Measurements from ENCODE around the gene PCBP3.

DNA sequence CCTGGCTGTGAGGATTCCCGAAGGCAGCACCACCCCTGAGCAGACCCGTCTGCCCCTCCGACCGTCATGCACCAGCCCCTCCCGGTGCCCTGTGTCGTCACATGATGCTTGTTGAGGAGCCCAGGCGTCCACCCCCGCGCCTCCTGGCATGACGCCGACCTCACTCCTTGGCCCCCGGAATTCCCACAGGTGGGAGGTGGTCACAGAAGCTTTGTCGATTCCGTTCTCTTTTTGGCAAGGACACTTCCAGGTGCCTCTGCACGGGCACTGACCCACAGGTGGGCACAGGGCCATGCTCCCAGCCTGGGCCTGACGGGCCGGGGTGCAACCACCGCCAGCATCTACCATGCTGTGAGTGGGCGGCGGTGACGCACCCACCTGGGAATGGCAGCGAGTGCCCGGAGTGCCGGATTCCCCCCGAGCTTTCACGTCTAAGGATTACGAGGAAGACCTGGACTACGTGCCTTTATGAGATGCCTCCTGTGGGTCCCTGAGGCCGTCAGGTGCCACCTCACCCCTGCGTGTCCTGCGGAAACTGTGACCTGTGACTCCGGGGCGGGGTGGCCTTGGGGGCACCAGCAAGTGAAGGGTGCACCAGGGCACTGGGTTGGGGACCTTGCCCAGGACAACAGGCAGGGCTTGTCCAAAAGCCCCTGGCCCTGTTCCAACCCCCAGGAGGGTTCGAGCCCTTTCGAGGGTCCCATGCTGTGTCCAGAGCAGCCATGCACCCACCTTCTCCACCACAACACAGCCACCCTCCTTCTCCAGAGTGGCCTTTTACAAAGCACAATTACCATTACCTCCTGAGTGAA, 306.6 kb downstream of the PCBP3 start:
- TF ChIP-seq ZNF274 (IDR thresholded peaks at IDR 0.05; ENCODE audit: low read depth, low read length) (no peak), YY1 (IDR thresholded peaks at IDR 0.05; ENCODE audit: insufficient read depth, insufficient read length) (no peak)
